Left renal cortex interstitium (tissue), 4 donors: ENCODE data around the gene TMTC2. TPM values are rescaled to one million over a fixed set of nuclear protein-coding genes. Genes with fewer than 3 reads are reported as not detected.

Experiments
- DNase-seq, 4 donors: peaks; one replicate each; pipeline ENCODE4 v3.0.0-alpha.2; 2013; ENCODE audit warnings: low read depth in 4 of 4, low spot score in 2 of 4, missing footprints in 1 of 4
- polyA plus RNA-seq, 4 donors: library from polyadenylated mRNA; unstranded; fragments of 120-200 nt; gene quantifications; one replicate each; pipeline ENCODE4 v1.2.1, GENCODE V29; 2013; ENCODE audit not compliant: insufficient read length in 4 of 4

The TMTC2 gene
- polyA plus RNA-seq, 4 donors: 32.8 to 39.5 (median 38.3) TPM

DNA sequence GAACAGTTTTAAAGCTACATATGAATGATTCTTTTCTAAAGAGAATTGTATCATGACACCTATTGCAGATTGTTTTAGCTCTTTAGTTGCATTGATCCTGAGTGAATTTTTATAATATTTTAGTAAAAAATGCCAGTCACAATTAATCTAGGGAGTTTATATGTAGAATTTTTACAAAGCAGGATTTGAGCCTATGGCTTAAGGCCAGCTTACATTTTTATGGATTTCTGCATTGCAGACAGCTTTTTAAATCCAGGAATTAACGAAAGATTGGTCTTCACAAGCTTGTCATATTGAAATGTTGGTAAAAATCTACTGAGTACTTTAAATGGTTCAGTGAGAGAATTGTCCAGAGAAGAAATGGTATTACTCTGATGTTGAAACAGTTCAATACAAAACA, 358.0 kb downstream of the TMTC2 start:
- no peak for DNase-seq

GRCh38 chr12:83046019-83046418, 359.3 kb downstream of the TMTC2 start:
- DNase-seq: no peak

DNA sequence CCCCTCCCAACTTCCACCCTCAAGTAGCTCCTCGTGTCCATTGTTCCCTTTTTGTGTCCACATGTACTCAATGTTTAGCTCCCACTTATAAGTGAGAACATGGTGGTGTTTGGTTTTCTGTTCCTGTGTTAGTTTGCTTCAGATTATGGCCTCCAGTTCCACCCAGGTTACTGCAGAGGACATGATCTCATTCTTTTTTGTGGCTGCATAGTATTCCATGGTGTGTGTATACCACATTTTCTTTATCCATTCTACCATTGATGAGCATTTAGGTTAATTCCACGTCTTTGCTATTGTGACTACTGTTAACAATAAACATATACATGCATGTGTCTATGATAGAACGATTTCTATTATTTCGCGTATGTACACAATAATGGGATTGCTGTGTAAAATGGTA, 362.6 kb downstream of the TMTC2 start:
- no peak for DNase-seq

GRCh38 chr12:83052890-83053541, 366.3 kb downstream of the TMTC2 start:
- no peak for DNase-seq

DNA sequence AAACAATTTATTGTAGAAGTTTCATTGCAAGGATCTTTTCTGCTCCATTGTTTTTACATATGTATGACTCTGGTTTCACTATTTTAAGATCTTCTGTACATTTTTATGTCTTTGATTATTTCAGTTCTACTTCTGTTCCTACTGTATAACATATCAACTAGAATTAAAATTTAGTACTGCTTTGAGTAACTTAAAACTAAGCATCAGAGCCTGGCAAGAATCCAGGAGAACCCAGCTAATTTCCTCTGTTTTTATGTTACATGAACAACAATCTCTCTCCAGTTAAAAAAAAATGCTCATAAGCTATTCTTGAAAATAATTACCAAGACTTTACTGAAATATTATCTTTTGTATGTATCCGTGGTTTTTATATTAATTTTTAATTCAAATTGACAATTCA, 370.7 kb downstream of the TMTC2 start:
- DNase-seq: peak in 2 of 4 donors; percentile 10 to 23

- DNase-seq: no peak
These were observed 372.4 kb downstream of the TMTC2 start for GRCh38 chr12:83059107-83059506.

- DNase-seq: no peak
These were observed 378.9 kb downstream of the TMTC2 start for GRCh38 chr12:83065562-83065961.

- no peak for DNase-seq
These were observed 381.3 kb downstream of the TMTC2 start for GRCh38 chr12:83067981-83068380.

DNA sequence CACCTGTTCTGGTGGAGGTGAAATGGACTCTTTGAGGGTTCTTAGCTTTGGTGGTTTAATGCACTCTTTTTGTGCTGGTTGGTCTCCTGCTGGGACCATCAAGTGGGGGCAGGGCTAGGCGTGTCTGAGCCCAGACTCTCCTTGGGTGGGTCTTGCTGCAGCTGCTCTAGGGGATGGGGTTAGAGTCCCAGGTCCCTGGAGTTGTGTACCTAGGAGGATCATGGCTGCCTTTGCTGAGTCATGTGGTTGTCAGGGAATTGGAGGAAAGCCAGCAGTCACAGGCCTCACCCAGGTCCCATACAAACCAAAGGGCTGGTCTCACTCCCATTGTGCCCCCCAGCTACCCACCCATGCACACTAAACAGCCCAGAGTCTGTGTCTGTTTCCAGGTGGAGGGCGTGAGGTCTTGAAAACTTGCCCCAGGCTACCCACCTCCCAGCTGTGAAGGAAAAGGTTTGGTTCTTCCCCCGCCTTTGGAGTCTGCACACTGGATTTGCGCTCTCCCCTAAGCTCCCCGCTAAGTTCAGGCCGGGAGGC, 387.7 kb downstream of the TMTC2 start:
- DNase-seq: no peak

- no peak for DNase-seq
These were observed 388.8 kb downstream of the TMTC2 start for GRCh38 chr12:83075471-83075870.

- no peak for DNase-seq
These were observed 390.3 kb downstream of the TMTC2 start for GRCh38 chr12:83077041-83077440.

DNA sequence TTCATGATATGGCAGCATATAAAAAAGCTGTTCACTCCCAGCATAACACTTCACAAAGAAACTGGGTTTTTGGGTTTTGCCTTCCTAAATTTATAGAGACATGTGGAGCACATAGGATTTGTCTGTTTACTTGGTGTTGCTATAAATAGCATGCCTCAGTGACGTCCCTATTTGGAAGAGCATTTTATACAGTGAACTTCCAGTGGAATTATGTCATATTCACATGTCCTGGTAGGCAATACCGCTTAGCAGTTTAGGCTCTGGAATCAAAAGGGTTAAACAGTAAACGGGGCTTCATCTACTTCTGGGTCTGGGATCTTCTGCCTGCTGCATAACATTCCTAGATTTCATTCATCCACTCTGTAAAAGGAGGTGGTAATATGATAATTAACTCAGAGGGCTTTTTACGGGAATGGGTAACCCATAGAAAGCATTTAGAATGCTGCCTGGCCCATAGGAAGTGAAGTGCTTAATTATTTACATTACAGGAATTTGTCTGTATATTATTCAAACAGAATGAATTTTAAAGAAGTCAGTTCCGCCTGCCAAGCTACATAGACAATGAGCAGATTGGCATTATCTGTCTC, 396.1 kb downstream of the TMTC2 start:
- no peak for DNase-seq

- no peak for DNase-seq
These were observed 396.9 kb downstream of the TMTC2 start for GRCh38 chr12:83083616-83084015.

GRCh38 chr12:83084516-83085234, 398.0 kb downstream of the TMTC2 start:
- no peak for DNase-seq

- no peak for DNase-seq
These were observed 399.3 kb downstream of the TMTC2 start for GRCh38 chr12:83086023-83086422.

GRCh38 chr12:83089575-83089974, 402.9 kb downstream of the TMTC2 start:
- no peak for DNase-seq

GRCh38 chr12:83092129-83092528, 405.4 kb downstream of the TMTC2 start:
- no peak for DNase-seq

DNA sequence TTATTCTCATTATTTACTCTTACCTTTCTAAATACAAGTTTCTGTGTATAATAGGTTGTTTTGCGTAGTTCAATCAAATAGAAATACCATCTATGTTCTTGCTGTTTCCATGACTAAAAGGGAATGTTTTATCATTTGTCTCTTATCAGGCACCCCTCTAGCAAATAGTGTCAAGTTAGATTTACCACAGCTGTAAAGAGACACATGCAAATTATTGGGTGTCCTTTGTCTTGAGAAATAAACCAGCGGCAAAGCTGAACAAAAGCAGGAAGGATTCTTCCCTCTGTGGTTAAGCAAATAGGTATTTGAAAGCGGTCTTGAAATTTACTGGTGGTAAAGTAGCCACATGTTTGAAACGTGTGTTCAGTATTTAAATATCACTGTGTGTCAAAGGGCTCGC, 405.9 kb downstream of the TMTC2 start:
- DNase-seq: no peak

DNA sequence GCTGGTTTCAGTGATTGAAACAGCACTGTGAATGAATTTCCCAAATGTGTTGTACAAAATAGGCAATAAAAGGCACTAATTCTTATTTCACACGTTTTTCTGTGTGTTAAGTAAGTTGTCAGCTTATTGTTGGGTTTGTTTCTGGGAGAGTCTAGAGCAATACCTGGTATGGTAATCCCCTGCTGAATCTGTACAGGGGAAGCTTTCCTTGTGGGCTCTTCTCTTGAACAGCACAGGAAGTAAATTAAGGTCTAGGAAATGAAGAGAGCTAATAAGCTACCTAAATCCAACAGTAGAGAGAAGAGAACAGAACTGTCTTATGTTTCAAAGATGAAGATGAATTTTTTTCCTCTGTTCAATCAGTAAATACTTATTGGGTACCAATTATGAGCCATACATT, 406.7 kb downstream of the TMTC2 start:
- DNase-seq: no peak

DNA sequence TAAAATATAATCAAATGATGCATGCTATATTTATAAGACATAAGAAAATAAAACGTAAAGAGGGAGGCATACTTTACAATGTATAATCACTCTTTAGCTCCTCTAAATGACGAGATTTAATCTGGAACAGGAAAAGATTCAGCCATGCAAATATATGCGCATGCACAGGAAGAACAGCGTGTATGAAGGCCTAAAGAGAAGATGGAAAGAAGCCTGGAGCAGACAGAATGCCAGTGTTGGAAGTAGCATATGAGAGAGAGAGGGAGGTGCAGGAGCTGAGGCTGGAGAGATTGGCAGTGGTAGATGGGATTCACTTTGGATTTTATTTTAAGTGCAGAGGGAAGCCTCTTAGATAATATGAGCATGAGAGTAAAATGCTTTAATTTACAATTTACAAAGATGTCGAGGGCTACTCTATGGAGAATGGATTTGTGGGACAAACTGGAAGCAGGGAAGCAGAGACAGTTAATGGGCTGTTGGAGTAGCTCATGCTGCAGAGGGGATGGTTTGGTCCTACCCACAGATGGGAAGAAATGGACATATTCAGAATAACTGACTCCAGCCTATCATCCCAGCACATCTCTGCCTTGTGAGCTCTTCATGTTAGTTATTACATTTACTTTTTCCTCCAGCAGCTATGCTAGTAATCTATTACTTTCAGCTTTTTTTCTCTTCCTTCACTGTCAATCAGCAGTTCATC, 411.1 kb downstream of the TMTC2 start:
- DNase-seq: no peak

DNA sequence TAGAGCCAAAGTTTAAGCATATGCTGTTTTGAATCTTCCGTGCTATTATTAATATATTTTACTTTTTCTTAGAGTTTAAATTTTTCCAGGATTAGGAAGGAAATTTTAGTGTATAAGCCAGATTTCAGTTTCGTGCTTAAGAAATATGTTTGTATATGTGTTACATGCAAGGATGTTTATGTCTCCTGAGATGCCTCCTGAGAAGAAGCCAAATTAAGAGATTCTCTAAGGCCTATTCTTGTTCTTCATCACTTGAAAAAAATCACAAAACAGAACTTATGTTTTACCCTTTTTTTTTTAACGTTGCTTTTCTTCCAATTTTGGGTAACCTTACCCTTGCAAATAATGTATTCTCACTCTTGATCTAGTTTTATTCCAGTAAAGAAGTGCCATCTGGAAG, 412.7 kb downstream of the TMTC2 start:
- no peak for DNase-seq
